Mononuclear cell (primary cell): Measurements from ENCODE around the gene BCL2L12. TPM values are rescaled to one million over a fixed set of nuclear protein-coding genes. Genes with fewer than 3 reads are reported as not detected.
A peak's percentile ranks its signal among the peaks of the same experiment; 100 is the strongest.

ENCODE experiments used
- H3K27me3 ChIP-seq: 2 replicates; pipeline ENCODE4 v1.6.0; 2011; ENCODE audit warnings: low read length, control low read depth; ENCODE audit not compliant: insufficient read depth
- H3K4me1 ChIP-seq: 2 replicates; pipeline ENCODE4 v1.5.1; 2011; ENCODE audit warnings: mild to moderate bottlenecking, low read length, control low read depth; ENCODE audit not compliant: insufficient read depth
- H3K4me3 ChIP-seq: 2 replicates; pipeline ENCODE4 v1.5.1; 2011; ENCODE audit warnings: mild to moderate bottlenecking, low read length, moderate library complexity
- H3K9me3 ChIP-seq: 2 replicates; pipeline ENCODE4 v1.5.1; 2011; ENCODE audit warnings: low read depth, mild to moderate bottlenecking, control low read depth, low read length
- total RNA-seq: library from RNA; depleted of rRNA; stranded (reverse); fragments of >200 nt; gene quantifications from one replicate; pipeline ENCODE4 v1.2.3, GENCODE V29; 2012

Gene BCL2L12
- total RNA-seq, 1 donor, result 1.8 TPM

GRCh38 chr19:49669516-49669915, 3.8 kb downstream of the BCL2L12 start:
- Histone ChIP-seq H3K9me3 (no peaks in the 10 kb centered on the region), H3K4me1 (peaks cover 13% of the 10 kb centered on the region), H3K4me3 (no peak overlapping the region), H3K27me3 (no peaks in the 10 kb centered on the region)

DNA sequence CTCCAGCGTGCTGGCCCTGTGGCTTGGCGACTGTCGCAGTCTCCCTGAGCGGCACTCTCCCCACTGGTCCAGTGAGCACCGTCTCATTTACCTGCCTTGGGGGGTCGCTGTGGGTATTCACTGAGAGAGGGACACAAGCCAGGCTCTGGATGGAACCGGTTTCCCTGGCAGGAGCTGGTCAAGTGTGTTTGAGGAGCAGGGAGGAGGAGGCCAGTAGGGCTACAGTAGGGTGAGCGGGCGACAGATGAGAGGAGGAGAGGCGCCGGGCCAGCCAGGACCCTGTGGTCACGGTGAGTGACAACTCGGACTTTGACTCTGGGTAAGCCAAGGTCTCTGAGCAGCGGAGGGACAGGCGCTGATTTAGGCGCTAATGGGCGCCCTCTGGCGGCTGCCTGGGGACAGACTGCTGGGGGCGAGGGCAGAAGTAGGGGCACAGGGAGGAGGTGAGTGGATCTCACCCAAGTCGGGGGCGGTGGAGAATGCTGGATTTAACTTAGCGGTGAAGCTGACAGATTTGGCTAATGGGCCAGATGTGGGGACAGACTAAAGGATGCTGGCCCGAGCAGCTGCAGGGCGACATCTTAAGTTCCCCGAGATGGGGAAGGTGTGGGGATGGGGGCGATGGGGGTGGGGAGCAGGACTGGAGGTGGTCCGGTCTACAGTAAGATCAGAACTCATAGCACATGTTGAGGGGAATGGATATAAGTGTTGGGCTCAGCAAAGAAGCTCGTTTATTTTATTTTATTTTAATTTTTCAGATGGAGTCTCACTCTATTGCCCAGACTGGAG, 6.6 kb downstream of the BCL2L12 start:
- peaks cover 15% of the 10 kb centered on the region for H3K4me1 ChIP-seq
- H3K27me3 ChIP-seq, result no peaks in the 10 kb centered on the region
- H3K9me3 ChIP-seq, result no peaks in the 10 kb centered on the region
- no peak overlapping the region for H3K4me3 ChIP-seq

GRCh38 chr19:49676136-49676783, 10.5 kb downstream of the BCL2L12 start:
- Histone ChIP-seq H3K27me3 (no peaks in the 10 kb centered on the region), H3K9me3 (no peaks in the 10 kb centered on the region), H3K4me1 (peaks cover 48% of the 10 kb centered on the region), H3K4me3 (peak overlapping the region; percentile 91)

DNA sequence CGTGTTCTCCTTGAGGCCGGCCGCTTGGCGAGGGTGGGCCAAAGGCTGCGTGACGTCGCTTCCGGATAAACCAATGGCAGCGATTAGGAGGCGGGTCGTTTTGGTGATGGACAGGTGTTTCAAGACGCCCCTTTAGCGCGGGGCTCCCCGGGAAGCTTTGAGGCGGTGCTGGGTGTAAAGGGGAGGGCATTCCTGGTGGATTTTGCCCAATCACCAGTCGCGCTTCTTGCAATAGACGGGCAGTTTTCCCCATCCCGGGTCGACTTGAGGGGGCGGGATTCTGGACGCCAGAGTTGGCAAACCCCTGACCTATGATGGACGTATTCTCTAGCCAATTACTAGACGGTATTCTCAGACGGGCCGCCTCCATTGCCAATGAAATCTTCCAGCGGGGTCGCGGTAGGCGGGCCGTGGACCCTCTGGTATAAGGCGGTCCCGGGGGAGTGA, 11.1 kb downstream of the BCL2L12 start:
- peak overlapping the region; percentile 91 for H3K4me3 ChIP-seq
- H3K27me3 ChIP-seq, result no peaks in the 10 kb centered on the region
- H3K4me1 ChIP-seq, result peaks cover 48% of the 10 kb centered on the region
- H3K9me3 ChIP-seq, result no peaks in the 10 kb centered on the region

DNA sequence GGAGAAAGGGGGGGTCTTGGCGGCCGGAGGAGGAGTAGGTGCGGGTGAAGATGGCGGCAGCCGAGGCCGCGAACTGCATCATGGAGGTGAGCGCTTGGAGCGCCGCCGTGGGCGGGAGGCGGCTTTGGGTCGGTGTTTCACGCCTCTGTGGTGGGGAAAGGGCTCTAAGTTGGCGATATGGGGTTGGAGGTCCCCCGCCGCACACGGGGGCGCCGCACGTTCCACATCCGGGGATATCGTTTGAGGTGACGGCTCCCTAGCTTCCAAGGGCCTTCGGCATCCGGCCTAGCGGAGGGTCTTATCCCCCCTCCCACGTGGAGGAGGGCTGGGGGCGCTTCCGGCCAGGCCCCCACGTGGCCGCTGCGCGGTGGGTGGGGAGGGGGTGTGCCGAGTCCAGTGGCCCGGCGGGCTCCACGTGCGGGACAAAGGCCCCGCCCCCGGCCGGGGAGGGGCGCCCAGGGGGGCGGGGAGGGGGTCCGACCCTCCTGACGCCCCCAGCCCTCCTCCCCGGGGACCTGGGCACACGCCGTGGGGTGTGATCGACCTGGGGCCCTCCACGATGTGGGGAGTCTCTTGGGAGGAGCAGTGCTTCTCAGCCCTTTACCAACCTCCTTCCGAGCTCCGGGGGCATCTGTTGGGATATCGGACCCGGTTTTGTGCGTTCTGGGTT, 11.6 kb downstream of the BCL2L12 start, which contains the start of gene PRMT1:
Gene PRMT1, plus strand, starts transcription at position 41 of the 670 bp plus-strand sequence. Its CDS starts 10 bp downstream, at position 51.
- H3K4me3 ChIP-seq, result peak within 1 kb of the TSS; percentile 91
- no peaks in the 10 kb centered on the region for H3K9me3 ChIP-seq
- no peaks in the 10 kb centered on the region for H3K27me3 ChIP-seq
- H3K4me1 ChIP-seq, result peaks cover 43% of the 10 kb centered on the region

DNA sequence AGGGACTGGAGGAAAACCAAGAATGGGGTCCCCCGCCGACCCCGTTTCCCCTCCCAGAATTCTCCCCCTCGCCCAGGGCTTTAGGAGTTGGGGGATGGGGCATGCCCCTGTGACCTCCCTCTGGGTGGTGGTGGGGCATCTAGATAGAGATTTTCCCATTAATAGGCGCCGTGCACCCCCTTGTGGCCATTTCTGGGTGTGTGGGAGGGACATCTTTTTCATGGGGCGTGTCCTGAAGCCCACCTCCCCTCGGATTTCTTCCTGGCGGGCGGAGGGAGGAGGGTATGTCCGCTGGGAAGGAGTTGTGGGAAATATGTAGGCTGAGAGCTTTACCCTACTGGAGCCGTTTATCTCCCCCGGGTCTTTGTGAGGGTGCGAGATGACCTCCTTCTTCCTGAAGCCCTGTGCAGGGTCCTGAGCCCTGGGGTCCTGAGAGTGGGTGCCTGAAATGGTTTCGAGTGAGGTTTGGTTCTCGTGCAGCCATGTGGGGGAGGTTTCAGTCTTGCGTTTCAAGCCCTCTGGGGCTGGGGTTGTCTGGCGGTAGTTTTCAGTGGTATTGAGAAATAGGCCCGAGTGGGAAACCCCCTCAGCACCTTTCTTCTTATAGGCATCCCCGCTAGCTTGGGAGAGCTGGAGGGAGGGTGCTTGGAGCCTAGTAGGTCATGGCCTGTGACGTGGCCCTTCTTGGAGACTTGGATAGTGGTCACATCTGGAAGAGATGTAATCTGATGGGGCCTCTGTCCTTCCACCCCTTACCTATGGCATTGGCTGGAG, 12.4 kb downstream of the BCL2L12 start:
- no peaks in the 10 kb centered on the region for H3K27me3 ChIP-seq
- H3K4me1 ChIP-seq, result peaks cover 43% of the 10 kb centered on the region
- H3K4me3 ChIP-seq, result peak overlapping the region; percentile 91
- H3K9me3 ChIP-seq, result no peaks in the 10 kb centered on the region

DNA sequence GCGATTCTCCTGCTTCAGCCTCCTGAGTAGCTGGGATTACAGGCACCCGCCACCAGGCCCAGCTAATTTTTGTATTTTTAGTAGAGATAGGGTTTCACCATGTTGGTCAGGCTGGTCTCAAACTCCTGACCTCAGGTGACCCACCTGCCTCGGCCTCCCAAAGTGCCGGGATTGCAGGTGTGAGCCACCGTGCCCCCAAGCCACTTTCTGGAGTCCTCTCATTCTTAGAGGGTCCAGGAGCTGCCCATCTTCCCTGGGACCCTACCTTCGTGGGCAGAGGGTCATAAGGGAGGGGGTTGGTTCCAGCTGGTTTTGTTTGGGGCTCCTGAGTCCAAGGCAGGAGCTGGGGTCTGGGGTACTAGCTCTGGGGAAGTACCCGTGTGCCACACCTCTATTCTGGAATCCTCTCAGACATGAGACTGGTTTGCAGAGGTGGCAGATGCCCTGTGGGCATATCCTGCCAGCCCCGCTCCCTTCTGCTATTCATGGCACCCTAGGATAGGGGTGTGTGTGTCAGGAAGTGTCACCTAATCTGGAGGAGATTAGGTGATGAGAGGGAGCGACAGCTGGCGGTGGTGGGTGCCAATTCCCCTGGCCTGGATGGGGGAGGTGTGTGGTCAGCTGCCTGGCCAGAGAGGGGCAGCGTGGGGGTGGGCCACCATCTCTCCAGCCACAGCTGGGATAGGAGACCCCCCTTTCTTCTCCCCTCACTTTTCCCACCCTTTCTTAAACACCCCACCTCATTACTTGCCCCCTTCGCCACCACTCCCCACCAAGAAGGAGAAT, 13.4 kb downstream of the BCL2L12 start:
- Histone ChIP-seq H3K4me3 (no peak overlapping the region), H3K9me3 (no peaks in the 10 kb centered on the region), H3K27me3 (no peaks in the 10 kb centered on the region), H3K4me1 (peaks cover 43% of the 10 kb centered on the region)

DNA sequence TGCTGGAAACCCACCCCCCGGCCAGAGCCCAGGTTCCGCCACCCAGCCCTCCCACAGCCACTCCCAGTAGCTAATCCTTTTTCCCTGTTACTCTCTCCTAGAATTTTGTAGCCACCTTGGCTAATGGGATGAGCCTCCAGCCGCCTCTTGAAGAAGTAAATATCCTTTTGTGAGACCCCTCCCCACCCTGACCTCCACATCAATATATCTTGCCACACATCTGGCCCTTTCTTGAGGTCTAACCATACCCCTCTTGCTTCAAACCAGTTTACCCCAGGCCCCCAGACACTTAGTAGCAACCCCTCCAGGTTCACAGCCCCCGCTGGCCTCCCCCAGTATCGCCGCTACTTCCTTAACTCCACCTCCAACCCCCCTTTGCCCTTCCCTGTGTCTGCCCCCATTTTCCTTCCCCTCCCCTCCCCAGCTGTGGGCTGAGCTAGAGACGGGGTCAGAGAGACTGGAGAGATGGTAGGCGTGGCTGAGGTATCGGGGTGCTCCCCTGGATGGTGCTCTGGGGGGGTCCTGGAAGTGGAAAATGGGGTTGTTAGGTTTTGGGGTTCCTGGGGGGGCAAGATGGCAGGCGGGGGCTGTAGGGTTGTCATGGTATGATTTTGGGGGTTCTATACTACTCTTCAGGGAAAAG, 14.2 kb downstream of the BCL2L12 start:
- H3K4me1 ChIP-seq, result peaks cover 43% of the 10 kb centered on the region
- H3K27me3 ChIP-seq, result no peaks in the 10 kb centered on the region
- no peak overlapping the region for H3K4me3 ChIP-seq
- no peaks in the 10 kb centered on the region for H3K9me3 ChIP-seq

DNA sequence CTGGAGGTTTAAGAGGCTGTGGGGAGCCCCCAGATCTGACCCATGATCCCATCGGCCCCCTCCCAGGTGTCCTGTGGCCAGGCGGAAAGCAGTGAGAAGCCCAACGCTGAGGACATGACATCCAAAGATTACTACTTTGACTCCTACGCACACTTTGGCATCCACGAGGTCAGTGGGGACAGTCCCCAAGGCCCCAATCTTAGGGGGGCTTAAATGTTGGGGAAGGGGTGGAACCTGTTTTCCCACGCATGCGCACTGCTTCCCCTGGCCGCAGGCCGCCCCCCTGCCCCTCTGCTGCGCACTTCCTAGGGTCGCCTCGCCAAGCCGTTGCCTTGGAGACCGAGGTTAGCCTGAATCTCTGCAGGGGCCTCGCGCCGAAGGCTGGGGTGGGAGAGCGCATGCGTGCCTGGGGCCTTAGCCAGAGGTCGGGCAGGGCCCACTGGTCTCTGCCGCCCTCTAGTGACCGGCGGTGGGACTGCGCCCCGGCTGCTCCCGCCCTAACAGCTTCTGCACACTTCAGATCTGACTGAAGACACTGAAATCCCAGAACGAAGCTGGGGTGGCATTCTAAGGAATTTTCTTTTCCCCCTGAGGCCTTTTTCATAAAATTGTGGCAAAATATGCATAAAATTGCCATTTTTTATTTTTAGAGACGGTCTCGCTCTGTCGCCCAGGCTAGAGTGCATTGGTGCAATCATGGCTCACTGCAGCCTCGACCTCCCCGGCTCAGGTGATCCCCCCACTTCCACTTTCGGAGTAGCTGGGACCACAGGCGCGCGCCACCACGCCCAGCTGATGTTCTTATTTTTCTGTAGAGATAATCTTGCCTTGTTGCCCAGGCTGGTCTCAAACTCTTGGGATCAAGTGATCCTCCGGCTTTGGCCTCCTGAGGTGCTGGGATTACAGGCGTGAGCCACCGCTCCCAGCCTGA, 15.0 kb downstream of the BCL2L12 start:
- H3K27me3 ChIP-seq, result no peaks in the 10 kb centered on the region
- no peaks in the 10 kb centered on the region for H3K9me3 ChIP-seq
- no peak overlapping the region for H3K4me3 ChIP-seq
- H3K4me1 ChIP-seq, result peaks cover 39% of the 10 kb centered on the region

GRCh38 chr19:49681830-49682229, 16.1 kb downstream of the BCL2L12 start:
- Histone ChIP-seq H3K9me3 (no peaks in the 10 kb centered on the region), H3K4me1 (peaks cover 33% of the 10 kb centered on the region), H3K4me3 (no peak overlapping the region), H3K27me3 (no peaks in the 10 kb centered on the region)

DNA sequence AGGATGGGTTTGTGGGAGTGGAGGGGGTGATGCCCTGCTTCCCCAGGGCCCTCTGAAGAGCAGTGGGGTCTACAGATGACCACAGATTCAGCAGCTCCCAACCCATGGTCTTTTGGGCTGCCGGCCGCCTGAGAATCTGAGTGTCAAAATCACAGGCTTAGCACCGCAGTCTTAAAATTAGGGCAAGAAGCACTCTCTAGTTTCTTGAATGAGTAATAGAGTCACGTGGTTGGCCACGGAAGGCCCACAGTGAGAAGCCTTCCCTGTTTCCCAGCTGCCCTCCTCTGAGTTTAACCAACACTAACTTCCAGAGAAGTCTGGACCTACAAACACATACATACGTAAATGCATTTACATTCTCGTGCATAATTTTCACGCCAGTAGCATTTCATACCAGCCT, 16.5 kb downstream of the BCL2L12 start:
- H3K27me3 ChIP-seq, result no peaks in the 10 kb centered on the region
- H3K4me3 ChIP-seq, result no peak overlapping the region
- no peaks in the 10 kb centered on the region for H3K9me3 ChIP-seq
- peaks cover 33% of the 10 kb centered on the region for H3K4me1 ChIP-seq

GRCh38 chr19:49683814-49684250, 18.1 kb downstream of the BCL2L12 start:
- Histone ChIP-seq H3K27me3 (no peaks in the 10 kb centered on the region), H3K9me3 (no peaks in the 10 kb centered on the region), H3K4me1 (peaks cover 26% of the 10 kb centered on the region), H3K4me3 (no peak overlapping the region)
